Measurements from ENCODE around the gene PKLR.

GRCh38 chr1:155253208-155253607, 48.0 kb downstream of the PKLR start:
- TF ChIP-seq, protein P1, sequence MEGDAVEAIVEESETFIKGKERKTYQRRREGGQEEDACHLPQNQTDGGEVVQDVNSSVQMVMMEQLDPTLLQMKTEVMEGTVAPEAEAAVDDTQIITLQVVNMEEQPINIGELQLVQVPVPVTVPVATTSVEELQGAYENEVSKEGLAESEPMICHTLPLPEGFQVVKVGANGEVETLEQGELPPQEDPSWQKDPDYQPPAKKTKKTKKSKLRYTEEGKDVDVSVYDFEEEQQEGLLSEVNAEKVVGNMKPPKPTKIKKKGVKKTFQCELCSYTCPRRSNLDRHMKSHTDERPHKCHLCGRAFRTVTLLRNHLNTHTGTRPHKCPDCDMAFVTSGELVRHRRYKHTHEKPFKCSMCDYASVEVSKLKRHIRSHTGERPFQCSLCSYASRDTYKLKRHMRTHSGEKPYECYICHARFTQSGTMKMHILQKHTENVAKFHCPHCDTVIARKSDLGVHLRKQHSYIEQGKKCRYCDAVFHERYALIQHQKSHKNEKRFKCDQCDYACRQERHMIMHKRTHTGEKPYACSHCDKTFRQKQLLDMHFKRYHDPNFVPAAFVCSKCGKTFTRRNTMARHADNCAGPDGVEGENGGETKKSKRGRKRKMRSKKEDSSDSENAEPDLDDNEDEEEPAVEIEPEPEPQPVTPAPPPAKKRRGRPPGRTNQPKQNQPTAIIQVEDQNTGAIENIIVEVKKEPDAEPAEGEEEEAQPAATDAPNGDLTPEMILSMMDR (IDR thresholded peaks at IDR 0.05) = no peak
- TF ChIP-seq POLR2AphosphoS5 (IDR thresholded peaks at IDR 0.05) (no peak), EP300 (IDR thresholded peaks at IDR 0.05) (no peak), POLR2A (IDR thresholded peaks at IDR 0.05) (no peak)
